NCI-H2171 treated with DMSO at 0.1 percent for 48 hours (cell line): ENCODE data around the gene TNFRSF4.
A peak's percentile ranks its signal among the peaks of the same experiment; 100 is the strongest.

Source experiments
- DNase-seq: peaks from one replicate; lab custom pipeline; 2025; lab: John Stamatoyannopoulos, UW

The TNFRSF4 gene

DNA sequence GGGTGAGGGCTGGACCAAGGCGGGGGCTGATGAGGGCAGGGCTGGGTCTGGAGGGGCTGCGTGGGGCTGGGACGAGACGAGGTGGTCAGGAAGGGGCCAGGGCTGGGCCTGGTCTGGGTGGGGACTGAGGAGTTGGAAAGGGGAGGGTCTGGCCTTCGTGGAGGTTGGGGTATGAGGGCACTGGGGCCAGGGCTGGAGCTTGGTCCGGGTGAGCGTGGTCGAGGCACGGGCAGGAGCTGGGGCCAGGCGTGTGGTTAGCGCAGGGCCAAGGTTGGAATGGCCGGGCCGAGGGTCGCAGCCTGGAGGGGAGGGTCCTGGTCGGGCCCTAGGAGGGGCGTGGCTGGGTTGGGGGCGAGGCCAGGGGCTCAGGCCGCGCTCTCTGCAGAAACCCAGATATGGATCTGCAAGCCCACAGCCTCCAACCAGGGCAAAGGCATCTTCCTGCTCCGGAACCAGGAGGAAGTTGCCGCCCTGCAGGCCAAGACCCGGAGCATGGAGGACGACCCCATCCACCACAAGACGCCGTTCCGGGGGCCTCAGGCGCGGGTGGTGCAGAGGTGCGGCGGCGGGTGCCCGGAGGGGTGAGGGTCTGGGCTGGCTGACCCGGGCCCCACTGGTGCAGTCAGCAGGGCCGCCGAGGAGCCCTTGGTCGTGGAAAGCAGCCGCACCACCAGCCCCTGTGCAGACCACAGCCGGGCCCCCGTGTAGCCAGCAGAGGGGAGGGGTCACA, 31.3 kb downstream of the TNFRSF4 start:
- no peak for DNase-seq

GRCh38 chr1:1181938-1182410, 32.0 kb downstream of the TNFRSF4 start:
- DNase-seq: no peak

DNA sequence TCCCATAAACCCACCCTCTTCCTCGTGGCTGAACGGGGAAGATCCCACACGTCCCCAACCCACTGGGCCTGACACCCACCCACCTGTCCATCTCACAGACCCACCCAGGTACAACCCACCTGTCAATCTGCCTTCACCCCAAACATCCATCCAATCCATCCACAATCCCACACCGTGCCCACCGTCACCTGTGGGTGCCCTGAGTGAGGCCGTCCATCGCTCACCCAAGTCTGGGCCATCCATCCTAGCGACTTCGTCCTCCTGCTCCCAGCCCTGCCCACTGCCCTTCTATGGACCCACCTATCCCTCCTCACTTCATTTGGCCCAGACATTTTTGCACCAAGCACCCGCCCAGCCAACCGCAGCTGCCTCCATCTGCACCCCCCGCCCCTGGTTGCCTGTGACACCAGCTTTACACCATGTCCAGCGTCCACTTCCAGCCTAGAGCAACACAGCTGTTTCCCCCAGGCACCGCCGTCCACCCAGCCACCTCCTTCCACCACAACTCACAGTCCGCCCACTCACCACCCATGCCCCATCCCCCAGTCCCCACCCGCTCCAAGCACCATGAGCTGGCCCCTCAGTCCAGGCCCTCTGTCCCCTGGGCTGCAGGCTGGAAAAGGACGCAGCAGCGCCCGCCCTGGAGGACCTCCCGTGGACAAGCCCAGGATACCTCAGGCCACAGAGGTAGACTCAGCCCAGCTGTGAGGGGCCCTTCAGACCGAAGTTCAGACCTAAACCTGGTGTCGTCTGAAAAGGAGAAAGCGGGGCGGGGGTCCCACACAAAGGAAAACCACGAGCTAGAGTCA, 32.6 kb downstream of the TNFRSF4 start:
- no peak for DNase-seq

- no peak for DNase-seq
Measured at GRCh38 chr1:1179983-1180861, 33.7 kb downstream of the TNFRSF4 start.

DNA sequence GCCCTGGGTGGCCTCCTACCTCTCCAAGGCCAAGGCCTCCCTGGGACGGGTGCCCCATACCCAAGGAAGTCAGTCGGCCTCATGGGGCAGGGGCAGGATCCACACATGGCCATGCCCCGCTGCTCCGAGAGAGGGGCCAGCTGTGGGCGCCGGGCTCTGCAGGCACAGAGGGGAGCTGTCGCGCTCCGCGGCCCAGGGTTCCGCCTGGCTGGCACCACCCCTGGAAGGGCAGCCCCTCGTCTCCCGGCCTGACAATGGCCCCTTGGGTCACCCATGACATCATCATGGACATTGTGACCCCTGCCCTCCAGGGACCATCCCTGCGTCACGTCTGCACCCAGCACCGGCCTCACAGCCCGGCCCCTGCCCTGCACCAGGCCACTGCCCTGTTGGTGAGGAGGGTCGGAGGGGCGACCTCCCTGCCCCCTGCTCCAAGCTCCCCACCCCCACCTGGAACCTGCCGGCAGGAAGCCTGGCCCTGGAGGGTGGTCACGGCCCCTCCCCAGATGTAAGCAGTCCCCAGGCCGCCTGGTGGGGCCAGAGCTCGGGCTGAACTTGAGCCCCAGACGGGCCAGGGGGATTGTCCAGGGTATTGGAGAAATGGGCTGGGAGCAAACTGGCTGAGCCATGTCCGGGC, 34.5 kb downstream of the TNFRSF4 start:
- DNase-seq: no peak

- DNase-seq: no peak
Measured at GRCh38 chr1:1178794-1179331, 35.1 kb downstream of the TNFRSF4 start.

- no peak for DNase-seq
Measured at GRCh38 chr1:1177452-1178206, 36.3 kb downstream of the TNFRSF4 start.

GRCh38 chr1:1176931-1177330, 37.0 kb downstream of the TNFRSF4 start:
- DNase-seq: no peak

DNA sequence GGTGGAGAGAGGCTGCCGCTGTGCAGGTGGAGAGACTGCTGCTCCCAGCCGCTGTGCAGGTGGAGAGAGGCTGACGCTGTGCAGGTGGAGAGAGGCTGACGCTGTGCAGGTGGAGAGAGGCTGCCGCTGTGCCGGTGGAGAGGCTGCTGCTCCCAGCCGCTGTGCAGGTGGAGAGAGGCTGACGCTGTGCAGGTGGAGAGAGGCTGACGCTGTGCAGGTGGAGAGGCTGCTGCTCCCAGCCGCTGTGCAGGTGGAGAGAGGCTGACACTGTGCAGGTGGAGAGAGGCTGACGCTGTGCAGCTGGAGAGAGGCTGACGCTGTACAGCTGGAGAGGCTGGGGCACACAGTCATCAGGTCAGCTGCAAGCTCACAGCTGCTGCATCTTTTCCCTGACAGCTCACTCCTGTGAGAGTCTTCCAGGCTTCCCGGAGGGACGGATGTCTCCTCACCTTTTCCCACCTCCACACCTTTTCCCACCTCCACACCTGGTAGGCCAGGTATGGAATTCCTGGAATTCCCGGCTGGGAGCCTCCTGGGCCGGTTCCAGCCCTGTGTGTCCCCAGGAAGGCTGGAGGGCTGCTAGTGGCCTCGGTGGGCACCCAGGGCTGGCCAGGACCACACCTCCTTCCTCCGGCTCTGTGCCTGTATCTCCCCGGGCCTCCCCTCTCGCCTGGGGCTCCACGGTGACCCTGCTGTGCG, 37.7 kb downstream of the TNFRSF4 start:
- DNase-seq: peak; percentile 69

DNA sequence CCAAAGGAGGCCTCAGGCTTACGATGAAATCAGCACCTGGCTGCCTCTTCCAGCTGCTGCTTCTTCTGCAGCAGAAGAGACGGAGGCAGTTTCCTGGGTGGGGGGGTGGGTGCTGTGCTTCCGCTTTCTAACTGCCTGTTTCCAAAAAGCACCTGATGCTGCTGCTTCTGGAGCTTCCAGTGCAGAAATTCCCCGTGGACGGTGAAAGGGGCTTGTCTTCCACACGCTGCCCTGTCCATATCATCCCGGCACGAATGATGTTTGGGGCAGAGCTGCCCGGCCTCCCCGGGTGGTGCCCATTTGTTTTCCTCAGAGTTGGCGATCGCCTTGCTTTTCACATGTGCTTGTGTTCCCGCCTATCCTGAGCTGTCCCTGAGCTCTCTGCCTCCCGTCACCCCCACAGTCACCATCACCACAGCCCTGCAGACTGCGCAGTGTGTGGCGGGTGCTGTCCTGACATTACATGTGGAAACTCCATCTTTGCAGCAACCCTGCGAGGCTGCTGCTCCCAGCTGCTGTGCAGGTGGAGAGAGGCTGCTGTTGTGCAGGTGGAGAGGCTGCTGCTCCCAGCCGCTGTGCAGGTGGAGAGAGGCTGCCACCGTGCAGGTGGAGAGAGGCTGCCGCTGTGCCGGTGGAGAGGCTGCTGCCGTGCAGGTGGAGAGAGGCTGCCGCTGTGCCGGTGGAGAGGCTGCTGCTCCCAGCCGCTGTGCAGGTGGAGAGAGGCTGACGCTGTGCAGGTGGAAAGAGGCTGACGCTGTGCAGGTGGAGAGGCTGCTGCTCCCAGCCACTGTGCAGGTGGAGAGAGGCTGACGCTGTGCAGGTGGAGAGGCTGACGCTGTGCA, 38.5 kb downstream of the TNFRSF4 start:
- peak; percentile 67 for DNase-seq

DNA sequence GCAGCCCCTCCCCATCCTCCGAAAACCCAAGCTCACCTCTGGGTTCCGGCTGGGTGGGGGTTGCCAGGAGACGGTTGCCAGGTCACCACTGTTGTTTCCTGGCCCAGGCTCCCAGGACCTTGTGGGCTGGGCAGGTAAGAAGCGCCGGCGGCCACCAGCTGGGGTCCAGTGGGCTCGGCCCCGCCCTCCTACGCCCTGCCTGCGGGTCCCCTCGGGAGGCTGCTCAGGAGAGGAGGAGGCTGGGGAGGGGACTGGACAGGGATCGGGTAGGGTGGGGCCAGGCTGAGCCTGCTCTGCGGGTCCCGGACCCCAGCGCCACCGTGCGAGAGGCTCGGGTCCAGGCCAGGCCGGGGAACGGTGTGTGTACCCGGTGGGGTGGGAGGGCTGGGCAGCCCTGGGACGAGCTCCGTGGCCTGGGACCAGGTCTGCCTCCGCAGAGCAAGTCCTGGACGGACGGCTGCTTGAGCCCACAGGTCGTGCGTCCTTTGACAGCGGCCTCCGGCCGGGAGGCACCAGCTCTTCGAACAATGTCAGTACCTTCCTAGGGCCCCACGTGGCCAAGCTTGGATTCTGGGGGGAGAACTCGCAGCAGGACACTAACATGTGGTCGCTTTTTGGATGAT, 40.0 kb downstream of the TNFRSF4 start, which contains the start of gene TTLL10:
Gene TTLL10 (plus strand): TSS at position 88 of the 623 bp plus-strand sequence. CDS start 5,336 bp downstream, outside the sequence.
- no peak for DNase-seq

- no peak for DNase-seq
Measured at GRCh38 chr1:1173061-1173792, 40.7 kb downstream of the TNFRSF4 start.

DNA sequence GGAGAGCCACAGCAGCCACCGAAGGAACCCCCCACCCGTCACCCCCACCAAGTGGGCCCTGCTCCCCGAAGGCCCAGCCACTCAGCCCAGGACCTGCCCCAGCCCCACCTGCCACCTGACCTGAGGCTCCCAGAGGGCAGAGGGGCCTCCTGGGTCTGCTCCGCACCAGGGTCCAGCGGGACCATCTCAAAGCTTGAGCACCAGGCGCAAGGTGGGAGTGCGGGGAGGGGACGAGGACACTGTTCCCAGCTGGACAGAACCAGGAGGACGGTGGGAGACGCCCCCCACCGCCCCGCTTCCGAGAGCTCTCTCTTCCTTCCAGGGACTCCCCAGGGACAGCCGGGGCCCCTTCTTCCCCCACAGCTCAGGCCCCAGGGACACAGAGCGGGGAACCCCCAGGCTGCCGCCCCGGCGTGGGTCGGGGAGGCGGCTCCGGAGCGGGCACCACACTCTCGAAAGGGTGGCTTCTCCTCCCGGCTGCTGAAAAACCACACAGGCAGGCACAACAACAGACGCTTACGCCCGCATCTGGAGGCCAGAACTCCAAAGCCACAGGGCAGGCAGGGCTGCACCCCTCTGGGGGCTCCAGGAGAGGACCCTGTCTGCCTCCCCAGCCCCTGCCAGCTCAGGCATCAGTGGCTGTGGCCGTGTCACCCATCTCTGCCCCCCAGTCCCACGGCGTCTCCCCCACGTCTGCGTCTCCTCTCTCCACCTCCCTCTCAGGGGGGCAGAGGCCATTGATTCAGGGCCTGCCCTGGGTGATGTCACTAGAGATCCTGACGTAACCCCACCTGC, 42.2 kb downstream of the TNFRSF4 start:
- DNase-seq: no peak

DNA sequence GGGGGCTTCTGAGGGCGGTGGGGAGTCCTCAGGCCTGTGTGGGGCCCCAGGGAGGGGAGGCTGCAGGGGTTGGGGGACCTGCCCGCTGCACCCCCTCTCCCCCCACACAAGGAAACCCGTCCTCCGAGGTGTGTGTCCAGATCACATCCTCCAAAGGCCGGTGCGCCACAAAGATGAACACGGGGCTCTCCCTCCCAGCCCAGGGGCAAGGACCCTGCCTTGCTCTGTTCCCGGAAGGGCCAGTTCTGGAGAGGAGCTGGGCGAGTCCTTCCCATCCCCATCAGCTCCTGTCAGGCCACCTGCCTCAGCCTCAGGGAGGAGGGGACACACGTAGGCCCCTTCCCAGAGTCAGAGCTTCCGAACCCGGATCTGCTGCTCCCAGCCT, 42.8 kb downstream of the TNFRSF4 start:
- DNase-seq: no peak

- DNase-seq: no peak
Measured at GRCh38 chr1:1170215-1171091, 43.5 kb downstream of the TNFRSF4 start.
